WTC11 (cell line): ENCODE data around the gene KRTAP12-4. TPM values are rescaled to one million over a fixed set of nuclear protein-coding genes. Genes with fewer than 3 reads are reported as not detected.

ENCODE experiments used
- ATAC-seq: fragments of 200-7000 bp; cut with Tn5 transposase; 2 replicates; pipeline ENCODE4 v1.10.0; 2021; ENCODE audit warnings: mild to moderate bottlenecking, moderate library complexity
- CTCF ChIA-PET: fragments of 300-600 bp; sonication (Branson Sonifier 250); formaldehyde crosslinking; loops from one replicate; lab custom pipeline; 2021; ENCODE audit warnings: antibody characterized with exemption; lab: Charles Lee
- POLR2A ChIA-PET: fragments of 350-600 bp; sonication (Branson Sonifier 250); formaldehyde crosslinking; loops from one replicate; lab custom pipeline; 2021; ENCODE audit warnings: antibody characterized with exemption; lab: Charles Lee
- DNase-seq: peaks from one replicate; pipeline ENCODE4 v3.0.0; 2021; ENCODE audit warnings: low spot score
- H3K27ac Mint-ChIP-seq: 2 replicates; pipeline ENCODE4 v1.8.0; 2021; ENCODE audit warnings: mixed read lengths
- H3K27me3 Mint-ChIP-seq: 2 replicates; pipeline ENCODE4 v1.8.0; 2021; ENCODE audit warnings: low read depth, mild to moderate bottlenecking, moderate library complexity, mixed read lengths
- H3K36me3 Mint-ChIP-seq: 2 replicates; pipeline ENCODE4 v1.8.0; 2021; ENCODE audit warnings: mixed read lengths
- H3K4me1 Mint-ChIP-seq: 2 replicates; pipeline ENCODE4 v1.8.0; 2022; ENCODE audit warnings: mixed read lengths
- H3K4me3 Mint-ChIP-seq: 2 replicates; pipeline ENCODE4 v1.8.0; 2021; ENCODE audit warnings: mild to moderate bottlenecking, moderate library complexity, mixed read lengths
- H3K9me3 Mint-ChIP-seq: 2 replicates; pipeline ENCODE4 v1.8.0; 2021; ENCODE audit warnings: mixed read lengths
- AFF4 ChIP-seq: sonication (generic); formaldehyde crosslinking; IDR thresholded peaks from 2 replicates; pipeline ENCODE4 v1.8.1; 2023; ENCODE audit warnings: mild to moderate bottlenecking, missing genetic modification reagents, borderline replicate concordance
- ATF1 ChIP-seq: sonication (generic); formaldehyde crosslinking; IDR thresholded peaks from 2 replicates; pipeline ENCODE4 v1.8.1; 2023; ENCODE audit warnings: mild to moderate bottlenecking, moderate library complexity, missing genetic modification reagents
- CREB1 ChIP-seq: sonication (generic); formaldehyde crosslinking; IDR thresholded peaks from 2 replicates; pipeline ENCODE4 v1.8.0; 2023; ENCODE audit warnings: mild to moderate bottlenecking, missing genetic modification reagents
- CTCF ChIP-seq: fragments of 200-600 bp; IDR thresholded peaks from 2 replicates; pipeline ENCODE4 v1.8.0; 2022; ENCODE audit warnings: antibody characterized with exemption
- ESRRA ChIP-seq: sonication (generic); formaldehyde crosslinking; IDR thresholded peaks from 2 replicates; pipeline ENCODE4 v1.8.1; 2022; ENCODE audit warnings: mild to moderate bottlenecking, missing genetic modification reagents, borderline replicate concordance
- JUN ChIP-seq: sonication (generic); formaldehyde crosslinking; IDR thresholded peaks from 2 replicates; pipeline ENCODE4 v1.8.0; 2023; ENCODE audit warnings: mild to moderate bottlenecking, missing genetic modification reagents
- NR2C2 ChIP-seq: sonication (generic); formaldehyde crosslinking; IDR thresholded peaks from 2 replicates; pipeline ENCODE4 v1.8.0; 2022; ENCODE audit warnings: mild to moderate bottlenecking, missing genetic modification reagents
- NR3C1 ChIP-seq: sonication (generic); formaldehyde crosslinking; conservative IDR thresholded peaks from 2 replicates; pipeline ENCODE4 v1.8.1; 2023; ENCODE audit warnings: low read depth, mild to moderate bottlenecking, missing genetic modification reagents
- OVOL2 ChIP-seq: fragments of 250-450 bp; sonication (Bioruptor Pico); IDR thresholded peaks from 2 replicates; pipeline ENCODE4 v1.9.0; 2021; ENCODE audit warnings: mild to moderate bottlenecking, borderline replicate concordance
- PREB ChIP-seq: sonication (generic); formaldehyde crosslinking; IDR thresholded peaks from 2 replicates; pipeline ENCODE4 v1.8.1; 2022; ENCODE audit warnings: mild to moderate bottlenecking, missing genetic modification reagents, moderate library complexity, borderline replicate concordance
- RELA ChIP-seq: sonication (generic); formaldehyde crosslinking; IDR thresholded peaks from 2 replicates; pipeline ENCODE4 v1.8.1; 2022; ENCODE audit warnings: missing genetic modification reagents, mild to moderate bottlenecking, borderline replicate concordance
- ZBTB21 ChIP-seq: sonication (generic); formaldehyde crosslinking; IDR thresholded peaks from 2 replicates; pipeline ENCODE4 v1.8.1; 2023; ENCODE audit warnings: mild to moderate bottlenecking, missing genetic modification reagents, borderline replicate concordance
- ZNF263 ChIP-seq: sonication (generic); formaldehyde crosslinking; IDR thresholded peaks from 2 replicates; pipeline ENCODE4 v1.8.1; 2022; ENCODE audit warnings: low read depth, mild to moderate bottlenecking, moderate library complexity, missing genetic modification reagents
- ZNF396 ChIP-seq: fragments of 250-450 bp; sonication (Bioruptor Pico); IDR thresholded peaks from 2 replicates; pipeline ENCODE4 v1.8.0; 2021; ENCODE audit warnings: mild to moderate bottlenecking, moderate library complexity, borderline replicate concordance
- ZNF423 ChIP-seq: fragments of 250-450 bp; sonication (Bioruptor Pico); IDR thresholded peaks from 2 replicates; pipeline ENCODE4 v2.1.2; 2022; ENCODE audit warnings: mild to moderate bottlenecking, moderate library complexity
- ZSCAN18 ChIP-seq: fragments of 250-450 bp; sonication (Bioruptor Pico); IDR thresholded peaks from 2 replicates; pipeline ENCODE4 v2.1.2; 2022; ENCODE audit warnings: mild to moderate bottlenecking, moderate library complexity
- total RNA-seq: library from RNA; stranded (reverse); gene quantifications from 3 replicates; pipeline ENCODE4 v1.2.3, GENCODE V29; 2021
- TF ChIP-seq, protein P1 (sequence below): sonication (generic); formaldehyde crosslinking; IDR thresholded peaks from 2 replicates; pipeline ENCODE4 v1.8.0; 2023; ENCODE audit warnings: missing genetic modification reagents
- TF ChIP-seq, protein P2 (sequence below): sonication (generic); formaldehyde crosslinking; IDR thresholded peaks from 2 replicates; pipeline ENCODE4 v1.8.1; 2022; ENCODE audit warnings: low read depth, missing genetic modification reagents, borderline replicate concordance

Gene KRTAP12-4
- total RNA-seq, 1 experiment from 2014 or later, result not detected

DNA sequence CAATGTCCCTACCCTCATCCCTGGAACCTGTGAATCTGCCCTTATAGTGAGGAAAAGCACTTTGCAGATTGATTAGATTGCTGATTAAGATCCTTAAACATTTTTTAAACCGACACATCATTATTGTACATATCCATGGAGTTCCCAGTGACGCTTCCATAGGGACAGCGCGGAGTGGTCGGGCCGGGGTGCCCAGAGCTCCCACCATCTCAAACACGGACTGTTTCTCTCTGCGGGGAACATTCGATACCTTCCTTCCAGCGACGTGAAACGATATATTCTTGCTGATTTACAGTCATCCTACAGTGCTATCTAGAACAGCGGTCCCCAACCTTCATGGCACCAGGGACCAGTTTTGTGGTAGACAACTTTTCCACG lies 46.6 kb upstream of the KRTAP12-4 start:
- Mint-ChIP-seq H3K36me3 (no peaks in the 10 kb centered on the region), H3K4me3 (no peak overlapping the region), H3K27me3 (peaks cover 10% of the 10 kb centered on the region), H3K4me1 (peaks cover 88% of the 10 kb centered on the region), H3K9me3 (no peaks in the 10 kb centered on the region), H3K27ac (no peak overlapping the region)
- no peak for DNase-seq
- ATAC-seq, result no peak
- ChIA-PET POLR2A (no interaction called here), CTCF (interaction anchor here (0.9 to 2.6 kb wide), 4 partner anchors 18 to 191 kb away, joined by 3 to 10 read pairs (median 3); no protein-coding TSS in a partner anchor)
- TF ChIP-seq CREB1 (no peak), ATF1 (no peak), ZNF263 (CRISPR knock-in tag) (no peak), NR2C2 (CRISPR knock-in tag) (no peak), OVOL2 (CRISPR knock-in tag) (no peak), ZBTB21 (CRISPR knock-in tag) (no peak), ZSCAN18 (CRISPR knock-in tag) (no peak), NR3C1 (CRISPR knock-in tag) (no peak), AFF4 (CRISPR knock-in tag) (no peak), ZNF396 (no peak), CTCF (no peak), JUN (CRISPR knock-in tag) (no peak), ESRRA (CRISPR knock-in tag) (no peak), PREB (CRISPR knock-in tag) (no peak), ZNF423 (CRISPR knock-in tag) (no peak), RELA (no peak)
- TF ChIP-seq, protein P1, sequence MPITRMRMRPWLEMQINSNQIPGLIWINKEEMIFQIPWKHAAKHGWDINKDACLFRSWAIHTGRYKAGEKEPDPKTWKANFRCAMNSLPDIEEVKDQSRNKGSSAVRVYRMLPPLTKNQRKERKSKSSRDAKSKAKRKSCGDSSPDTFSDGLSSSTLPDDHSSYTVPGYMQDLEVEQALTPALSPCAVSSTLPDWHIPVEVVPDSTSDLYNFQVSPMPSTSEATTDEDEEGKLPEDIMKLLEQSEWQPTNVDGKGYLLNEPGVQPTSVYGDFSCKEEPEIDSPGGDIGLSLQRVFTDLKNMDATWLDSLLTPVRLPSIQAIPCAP, result no peak
- TF ChIP-seq, protein P2, sequence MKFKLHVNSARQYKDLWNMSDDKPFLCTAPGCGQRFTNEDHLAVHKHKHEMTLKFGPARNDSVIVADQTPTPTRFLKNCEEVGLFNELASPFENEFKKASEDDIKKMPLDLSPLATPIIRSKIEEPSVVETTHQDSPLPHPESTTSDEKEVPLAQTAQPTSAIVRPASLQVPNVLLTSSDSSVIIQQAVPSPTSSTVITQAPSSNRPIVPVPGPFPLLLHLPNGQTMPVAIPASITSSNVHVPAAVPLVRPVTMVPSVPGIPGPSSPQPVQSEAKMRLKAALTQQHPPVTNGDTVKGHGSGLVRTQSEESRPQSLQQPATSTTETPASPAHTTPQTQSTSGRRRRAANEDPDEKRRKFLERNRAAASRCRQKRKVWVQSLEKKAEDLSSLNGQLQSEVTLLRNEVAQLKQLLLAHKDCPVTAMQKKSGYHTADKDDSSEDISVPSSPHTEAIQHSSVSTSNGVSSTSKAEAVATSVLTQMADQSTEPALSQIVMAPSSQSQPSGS (CRISPR knock-in tag), result no peak
- TF ChIP-seq, all 79 proteins: peak for 0
